ENCODE measurements around the gene KCNF1.

GRCh38 chr2:10908195-10908594 is 3.5 kb upstream of the KCNF1 start:
- TF ChIP-seq CTCF (conservative IDR thresholded peaks at IDR 0.05; ENCODE audit: low read length) (no peak), EZH2phosphoT487 (IDR thresholded peaks at IDR 0.05; ENCODE audit: borderline replicate concordance, low read depth, low read length) (no peak)

All from OCI-LY7 (cell line).